GM19395 (cell line): ENCODE data around the gene CANT1.

Experiments
- ATAC-seq: cut with Tn5 transposase; IDR thresholded peaks from one replicate; pipeline ENCODE4 v1.9.1; 2021; ENCODE audit warnings: mild to moderate bottlenecking, moderate library complexity; ENCODE audit not compliant: unreplicated experiment

CANT1 gene

DNA sequence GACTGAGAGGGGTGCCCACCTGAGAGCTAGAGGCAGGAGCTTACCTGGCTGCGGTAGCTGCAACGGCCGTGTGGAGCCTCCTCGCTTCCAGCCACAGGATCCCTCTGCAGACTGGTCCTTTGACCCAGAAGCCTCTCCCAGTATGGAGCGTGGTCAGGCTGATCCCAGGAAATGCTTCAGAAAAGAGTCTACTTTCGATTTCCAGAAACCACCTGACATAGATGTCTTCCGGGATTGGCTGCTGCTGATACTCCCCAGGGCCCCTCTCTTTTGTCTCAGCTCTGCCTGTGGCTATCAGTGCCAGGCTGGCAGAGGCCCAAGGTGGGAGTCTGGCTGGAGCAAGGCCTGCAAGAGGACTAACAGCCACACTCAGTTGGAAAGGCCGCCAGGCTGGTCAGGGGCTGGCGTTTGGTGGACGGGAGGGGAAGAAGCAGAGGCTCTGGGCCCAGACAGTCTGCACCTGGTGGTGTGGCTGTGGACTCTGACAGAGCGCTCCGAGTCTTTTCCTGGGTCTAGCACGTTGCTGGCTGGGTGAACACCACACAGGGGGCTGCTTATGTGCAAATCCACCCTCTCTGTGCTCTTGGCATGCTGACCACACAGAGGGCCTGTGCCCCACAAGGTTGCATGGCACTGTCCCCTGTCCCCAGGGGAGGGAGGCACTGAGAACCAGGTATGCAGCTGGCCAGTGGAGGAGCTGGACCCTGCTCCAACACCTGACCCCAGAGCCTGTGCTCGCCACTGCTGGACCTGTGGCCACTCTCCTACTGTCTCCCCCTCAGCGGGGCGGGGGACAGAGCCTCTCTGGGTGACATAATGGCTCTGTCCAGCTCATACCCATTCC, 29.6 kb downstream of the CANT1 start, which contains the start of gene LGALS3BP:
TSS of gene LGALS3BP (minus strand) at position 144 of the 844 bp plus-strand sequence. CDS start 2,732 bp downstream, outside the sequence.
- ATAC-seq = no peak

GRCh38 chr17:78977997-78978973, 31.3 kb downstream of the CANT1 start:
- ATAC-seq = no peak

- no peak for ATAC-seq
Measured at GRCh38 chr17:78977681-78977943, 32.0 kb downstream of the CANT1 start.

- no peak for ATAC-seq
Measured at GRCh38 chr17:78976907-78977680, 32.5 kb downstream of the CANT1 start.

GRCh38 chr17:78974635-78975591, 34.7 kb downstream of the CANT1 start:
- ATAC-seq = no peak

- ATAC-seq = no peak
Measured at GRCh38 chr17:78973792-78974520, 35.6 kb downstream of the CANT1 start.

DNA sequence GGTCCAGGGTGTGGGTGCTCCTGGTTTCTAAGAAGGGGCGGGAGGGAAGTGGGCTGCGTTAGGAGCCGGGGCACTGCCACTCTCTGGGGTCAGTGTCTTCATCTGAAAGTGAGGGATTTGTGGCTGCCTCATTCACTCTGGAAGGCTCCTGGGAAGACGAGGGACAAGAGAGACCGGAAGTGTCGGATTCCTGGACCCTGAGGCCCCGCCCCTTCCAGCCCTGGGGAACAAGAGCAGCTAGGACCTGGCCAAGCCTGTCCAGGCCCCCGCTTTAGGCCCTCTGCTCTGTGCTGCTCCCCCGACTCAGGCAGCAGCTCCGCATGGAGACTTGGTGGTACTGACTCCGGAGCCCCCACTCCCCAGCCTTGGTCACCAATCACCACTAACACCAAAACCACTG, 36.4 kb downstream of the CANT1 start:
- no peak for ATAC-seq

DNA sequence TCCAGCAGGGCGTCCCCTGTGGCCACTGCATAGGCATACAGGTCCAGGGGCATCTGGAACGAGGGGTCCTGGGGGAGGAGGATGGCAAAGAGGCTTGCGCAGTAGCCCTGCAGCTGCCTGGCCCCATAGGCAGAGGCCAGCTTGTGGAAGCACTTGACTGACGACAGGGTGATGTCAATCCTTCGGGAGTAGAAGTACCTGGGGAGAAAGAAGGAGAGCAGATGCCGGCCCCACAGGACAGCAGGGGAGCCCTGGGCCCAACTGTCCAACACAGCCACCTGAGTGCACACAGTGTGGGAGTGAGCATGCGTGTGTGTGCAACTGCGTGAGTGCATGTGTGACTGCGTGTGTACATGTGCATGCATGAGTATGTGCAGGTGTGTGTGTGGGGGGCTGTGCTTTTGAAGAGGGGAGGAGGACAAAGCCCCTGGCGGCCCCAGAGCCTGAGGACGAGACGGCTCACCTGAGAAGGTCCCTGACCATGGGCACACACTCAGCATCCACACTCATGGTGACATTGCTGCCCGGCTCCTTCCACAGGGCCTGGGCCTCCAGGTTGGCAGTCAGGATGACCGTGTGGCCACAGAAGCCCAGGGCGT, 37.0 kb downstream of the CANT1 start:
- no peak for ATAC-seq

- no peak for ATAC-seq
Measured at GRCh38 chr17:78971756-78972506, 37.6 kb downstream of the CANT1 start.

- ATAC-seq = no peak
Measured at GRCh38 chr17:78970834-78971755, 38.5 kb downstream of the CANT1 start.

DNA sequence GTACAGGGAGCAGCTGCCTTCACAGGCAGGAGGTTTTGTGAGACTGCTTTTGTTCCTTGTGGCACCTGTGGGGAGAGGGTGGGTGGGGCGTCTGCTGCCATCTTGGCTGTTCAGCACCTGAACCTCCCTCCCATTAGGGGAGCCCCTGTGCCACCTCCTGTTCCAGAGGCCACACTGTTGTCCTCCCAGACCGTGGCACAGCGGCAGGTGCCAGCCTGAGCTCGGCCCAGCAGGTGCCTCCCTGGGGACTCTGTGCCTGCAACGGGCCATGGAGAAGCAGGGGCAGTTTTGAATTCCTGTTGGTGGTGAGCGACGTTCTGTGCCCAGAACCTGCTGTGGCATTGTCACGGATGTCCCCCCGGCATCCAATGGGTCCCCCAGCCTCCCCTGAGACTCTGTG, 39.7 kb downstream of the CANT1 start:
- ATAC-seq = no peak

- no peak for ATAC-seq
Measured at GRCh38 chr17:78967782-78968362, 41.7 kb downstream of the CANT1 start.

GRCh38 chr17:78966910-78967600, 42.5 kb downstream of the CANT1 start:
- ATAC-seq = no peak

GRCh38 chr17:78966123-78966813, 43.3 kb downstream of the CANT1 start:
- ATAC-seq = no peak

DNA sequence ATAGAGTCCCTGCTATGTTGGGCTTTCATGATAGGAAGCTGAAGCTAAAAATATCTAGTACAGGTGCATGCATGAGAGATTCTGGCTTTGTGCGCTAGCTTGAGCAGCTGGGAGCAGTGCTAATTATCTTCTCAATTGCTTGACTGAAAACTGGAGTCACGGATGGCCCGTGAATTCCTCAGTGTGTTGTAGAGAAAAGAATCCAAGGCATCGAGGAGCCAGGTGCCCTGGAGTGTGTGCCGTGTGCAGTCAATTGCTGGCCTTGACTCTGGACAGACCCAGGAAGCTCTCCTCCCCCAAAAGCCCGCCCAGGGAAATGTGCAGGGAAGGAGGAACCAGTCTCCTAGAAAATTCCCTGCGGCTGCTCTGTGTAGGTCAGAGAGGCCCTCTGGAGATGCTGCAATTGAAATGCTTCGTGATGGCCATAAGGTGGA, 44.1 kb downstream of the CANT1 start:
- no peak for ATAC-seq
